K562 (cell line): ENCODE measurements around the gene GRK1. TPM values are rescaled to one million over a fixed set of nuclear protein-coding genes. Genes with fewer than 3 reads are reported as not detected.

Source experiments
- PHB2 ChIP-seq: fragments of 450-650 bp; IDR thresholded peaks from 2 replicates; pipeline ENCODE4 v1.6.1; 2017; ENCODE audit warnings: low read depth
- polyA plus RNA-seq, 8 experiments: library from polyadenylated mRNA; depleted of rRNA in 4 of 8; stranded (reverse) in 5 of 8; unstranded in 3 of 8; fragments of >200 nt; fragmentation: Nextera tagmentation in 2 of 8; fragmentation: Illumina TruSeq in 1 of 8; extraction: Ambion mirVana in 2 of 8; extraction: Trizol in 1 of 8; gene quantifications; 2 replicates each; pipeline versions ENCODE4 v1.2.1 to v1.2.3, GENCODE V29; 2011 to 2014; ENCODE audit warnings: inconsistent platforms in 1 of 8, missing spikeins in 1 of 8
- total RNA-seq, 7 experiments: library from RNA; depleted of rRNA in 6 of 7; stranded (reverse); fragments of >200 nt in 6 of 7; fragmentation: Illumina TruSeq in 2 of 7; extraction: Trizol in 2 of 7; gene quantifications; 2 replicates each; pipeline versions ENCODE4 v1.2.1 to v1.2.3, GENCODE V29; 2011 to 2021; ENCODE audit warnings: low replicate concordance in 1 of 7
- TF ChIP-seq, protein P1 (sequence below), 2 experiments: fragments of 450-650 bp in 1 of 2; sonication (generic) in 1 of 2; formaldehyde crosslinking in 1 of 2; IDR thresholded peaks; 2 replicates each; pipeline versions ENCODE4 v1.7.1 to v1.9.0; 2016 to 2022; ENCODE audit warnings: inconsistent platforms in 1 of 2, mild to moderate bottlenecking in 1 of 2, missing genetic modification reagents in 1 of 2

The GRK1 gene
- total and polyA plus RNA-seq, 9 of the 15 experiments (the other 6 are each of a cell fraction or from before 2014, with no cell fraction given), result 0.09 TPM; not detected in 8

DNA sequence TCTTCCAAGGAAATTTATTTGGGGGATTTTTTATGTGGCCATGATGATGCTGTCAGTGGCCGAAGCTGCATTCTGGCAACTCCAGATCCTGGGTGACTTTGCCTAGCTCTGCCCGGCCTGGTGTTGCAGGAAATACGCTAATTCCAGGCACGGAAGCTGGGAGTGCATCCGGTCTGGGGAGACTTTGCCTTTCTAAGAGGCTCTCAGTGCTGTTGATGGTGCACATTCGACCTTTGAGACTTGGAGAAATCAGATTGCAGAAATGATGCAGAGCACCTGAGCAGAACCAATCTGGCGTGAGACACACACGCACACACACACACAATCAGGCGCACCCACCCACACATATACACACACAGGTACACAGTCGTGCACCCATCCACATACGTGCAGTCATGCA lies 86.2 kb downstream of the GRK1 start (continued):
- TF ChIP-seq, protein P1, sequence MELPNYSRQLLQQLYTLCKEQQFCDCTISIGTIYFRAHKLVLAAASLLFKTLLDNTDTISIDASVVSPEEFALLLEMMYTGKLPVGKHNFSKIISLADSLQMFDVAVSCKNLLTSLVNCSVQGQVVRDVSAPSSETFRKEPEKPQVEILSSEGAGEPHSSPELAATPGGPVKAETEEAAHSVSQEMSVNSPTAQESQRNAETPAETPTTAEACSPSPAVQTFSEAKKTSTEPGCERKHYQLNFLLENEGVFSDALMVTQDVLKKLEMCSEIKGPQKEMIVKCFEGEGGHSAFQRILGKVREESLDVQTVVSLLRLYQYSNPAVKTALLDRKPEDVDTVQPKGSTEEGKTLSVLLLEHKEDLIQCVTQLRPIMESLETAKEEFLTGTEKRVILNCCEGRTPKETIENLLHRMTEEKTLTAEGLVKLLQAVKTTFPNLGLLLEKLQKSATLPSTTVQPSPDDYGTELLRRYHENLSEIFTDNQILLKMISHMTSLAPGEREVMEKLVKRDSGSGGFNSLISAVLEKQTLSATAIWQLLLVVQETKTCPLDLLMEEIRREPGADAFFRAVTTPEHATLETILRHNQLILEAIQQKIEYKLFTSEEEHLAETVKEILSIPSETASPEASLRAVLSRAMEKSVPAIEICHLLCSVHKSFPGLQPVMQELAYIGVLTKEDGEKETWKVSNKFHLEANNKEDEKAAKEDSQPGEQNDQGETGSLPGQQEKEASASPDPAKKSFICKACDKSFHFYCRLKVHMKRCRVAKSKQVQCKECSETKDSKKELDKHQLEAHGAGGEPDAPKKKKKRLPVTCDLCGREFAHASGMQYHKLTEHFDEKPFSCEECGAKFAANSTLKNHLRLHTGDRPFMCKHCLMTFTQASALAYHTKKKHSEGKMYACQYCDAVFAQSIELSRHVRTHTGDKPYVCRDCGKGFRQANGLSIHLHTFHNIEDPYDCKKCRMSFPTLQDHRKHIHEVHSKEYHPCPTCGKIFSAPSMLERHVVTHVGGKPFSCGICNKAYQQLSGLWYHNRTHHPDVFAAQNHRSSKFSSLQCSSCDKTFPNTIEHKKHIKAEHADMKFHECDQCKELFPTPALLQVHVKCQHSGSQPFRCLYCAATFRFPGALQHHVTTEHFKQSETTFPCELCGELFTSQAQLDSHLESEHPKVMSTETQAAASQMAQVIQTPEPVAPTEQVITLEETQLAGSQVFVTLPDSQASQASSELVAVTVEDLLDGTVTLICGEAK (IDR thresholded peaks at IDR 0.05), result no peak
- TF ChIP-seq, protein P1 (CRISPR knock-in tag; IDR thresholded peaks at IDR 0.05), result no peak
- no peak for TF ChIP-seq PHB2
